ENCODE measurements around the gene CYYR1. TPM values are rescaled to one million over a fixed set of nuclear protein-coding genes. Genes with fewer than 3 reads are reported as not detected.

CYYR1 gene
- polyA plus RNA-seq, 3 donors: 0.16 to 0.30 TPM; not detected in 1

DNA sequence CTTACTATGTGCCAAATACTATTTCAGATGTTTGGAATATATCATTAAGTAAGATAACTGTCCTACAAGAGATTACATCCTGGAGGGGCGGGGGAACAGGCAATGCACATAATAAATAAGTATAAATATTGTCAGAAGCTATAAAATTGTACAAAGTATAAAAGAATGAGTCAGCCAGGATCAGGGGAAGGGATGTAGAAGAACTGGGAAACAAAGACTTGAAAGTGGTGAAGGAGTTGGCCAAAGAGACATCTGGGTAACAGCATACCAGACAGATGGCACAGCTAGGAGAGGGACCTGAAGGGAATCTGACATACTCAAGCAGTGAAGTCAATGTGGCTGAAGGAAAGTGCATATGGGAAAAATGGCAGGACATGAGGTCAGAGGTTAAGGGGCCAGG, 53.9 kb downstream of the CYYR1 start:
- DNase-seq: no peak
- Histone ChIP-seq H3K9me3 (replicated peaks in 1 of 2; ENCODE audit: control insufficient read depth in 1 of 2, insufficient read depth in 1 of 2, low read length in 2 of 2) (no peaks in the 10 kb centered on the region), H3K4me3 (replicated peaks in 1 of 3; ENCODE audit: low read depth in 2 of 3, low read length in 3 of 3) (no peak overlapping the region), H3K27me3 (ENCODE audit: control insufficient read depth in 2 of 2, insufficient read depth in 2 of 2, low read length in 2 of 2) (no peaks in the 10 kb centered on the region), H3K27ac (ENCODE audit: low read depth in 1 of 2, low read length in 2 of 2) (no peak overlapping the region), H4K20me1 (ENCODE audit: insufficient read depth, low read length) (no peaks in the 10 kb centered on the region), H2AFZ (ENCODE audit: insufficient read depth, low read depth, low read length, poor library complexity, severe bottlenecking) (no peak overlapping the region), H3K4me1 (ENCODE audit: control insufficient read depth in 1 of 2, insufficient read depth in 2 of 2, low read length in 2 of 2) (no peaks in the 10 kb centered on the region), H3K4me2 (replicated peaks; ENCODE audit: extremely low read depth, low read length, poor library complexity, severe bottlenecking) (no peak overlapping the region), H3K9ac (ENCODE audit: insufficient read depth, low read length, poor library complexity, severe bottlenecking) (no peak overlapping the region), H3K36me3 (replicated peaks in 1 of 2; ENCODE audit: control insufficient read depth in 1 of 2, insufficient read depth in 2 of 2, low read length in 2 of 2) (no peaks in the 10 kb centered on the region), H3K79me2 (ENCODE audit: insufficient read depth, low read length) (no peaks in the 10 kb centered on the region)
- Mint-ChIP-seq H3K27ac (no peak overlapping the region), H3K27me3 (ENCODE audit: low read depth in 3 of 3) (no peaks in the 10 kb centered on the region), H3K4me1 (no peaks in the 10 kb centered on the region), H3K4me3 (no peak overlapping the region), H3K36me3 (peaks cover 0 to 4% of the 10 kb centered on the region in 2 donors), H3K9me3 (peaks cover 5 to 12% (median 11%) of the 10 kb centered on the region in 7 donors)
- no CpG with 5 or more reads among the region's 1 CpG for WGBS (ENCODE audit: insufficient coverage)
- no peak for TF ChIP-seq CTCF (IDR thresholded peaks at IDR 0.05)
- intact Hi-C loops (cut with micrococcal nuclease): no loop called here

DNA sequence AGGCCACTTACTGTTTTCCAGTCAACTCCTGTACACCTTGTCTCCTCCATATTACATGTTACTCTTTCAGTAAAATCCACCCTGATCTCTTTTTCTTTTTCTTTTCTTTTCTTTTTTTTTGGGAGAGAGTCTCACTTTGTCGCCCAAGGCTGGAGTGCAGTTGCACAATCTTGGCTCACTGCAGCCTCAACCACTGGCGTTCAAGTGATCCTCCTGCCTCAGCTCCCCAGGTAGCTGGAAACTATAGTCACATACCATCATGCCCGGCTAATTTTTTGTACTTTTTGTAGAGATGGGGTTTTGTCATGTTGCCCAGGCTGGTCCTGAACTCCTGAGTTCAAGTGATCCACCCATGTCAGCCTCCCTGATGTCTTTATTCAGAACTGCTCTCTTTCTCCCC, 57.8 kb downstream of the CYYR1 start:
- no peak for DNase-seq
- H3K4me3 ChIP-seq (replicated peaks in 1 of 3; ENCODE audit: low read depth in 2 of 3, low read length in 3 of 3): no peak overlapping the region
- H2AFZ ChIP-seq (ENCODE audit: insufficient read depth, low read depth, low read length, poor library complexity, severe bottlenecking): no peak overlapping the region
- WGBS (ENCODE audit: insufficient coverage): 60% methylated on average over 1 of the region's 3 CpGs
- peak overlapping the region in 1 of 7 donors; percentile 2 for H3K27ac Mint-ChIP-seq
- no peak overlapping the region for H3K27ac ChIP-seq (ENCODE audit: low read depth in 1 of 2, low read length in 2 of 2)
- intact Hi-C loops (cut with micrococcal nuclease): no loop called here
- no peaks in the 10 kb centered on the region for H3K79me2 ChIP-seq (ENCODE audit: insufficient read depth, low read length)
- H3K9me3 Mint-ChIP-seq: peaks cover 5 to 15% (median 8%) of the 10 kb centered on the region in 7 donors
- H3K27me3 Mint-ChIP-seq (ENCODE audit: low read depth in 3 of 3): no peaks in the 10 kb centered on the region
- no peaks in the 10 kb centered on the region for H3K36me3 ChIP-seq (replicated peaks in 1 of 2; ENCODE audit: control insufficient read depth in 1 of 2, insufficient read depth in 2 of 2, low read length in 2 of 2)
- no peak for TF ChIP-seq CTCF (IDR thresholded peaks at IDR 0.05)
- H4K20me1 ChIP-seq (ENCODE audit: insufficient read depth, low read length): no peaks in the 10 kb centered on the region
- peaks cover 0 to 4% of the 10 kb centered on the region in 2 donors for H3K36me3 Mint-ChIP-seq
- H3K27me3 ChIP-seq (ENCODE audit: control insufficient read depth in 2 of 2, insufficient read depth in 2 of 2, low read length in 2 of 2): no peaks in the 10 kb centered on the region
- H3K4me1 Mint-ChIP-seq: no peaks in the 10 kb centered on the region
- H3K4me2 ChIP-seq (replicated peaks; ENCODE audit: extremely low read depth, low read length, poor library complexity, severe bottlenecking): no peak overlapping the region
- H3K4me1 ChIP-seq (ENCODE audit: control insufficient read depth in 1 of 2, insufficient read depth in 2 of 2, low read length in 2 of 2): no peaks in the 10 kb centered on the region
- H3K9ac ChIP-seq (ENCODE audit: insufficient read depth, low read length, poor library complexity, severe bottlenecking): no peak overlapping the region
- no peaks in the 10 kb centered on the region for H3K9me3 ChIP-seq (replicated peaks in 1 of 2; ENCODE audit: control insufficient read depth in 1 of 2, insufficient read depth in 1 of 2, low read length in 2 of 2)
- no peak overlapping the region for H3K4me3 Mint-ChIP-seq
